ENCODE data around the gene LRRC41. TPM values are rescaled to one million over a fixed set of nuclear protein-coding genes. Genes with fewer than 3 reads are reported as not detected.
"Not testable (repeated sequence)": the region's sequence is repeated elsewhere in the genome, so short reads cannot be mapped to it uniquely, and the experiment has no call there.

LRRC41 gene
- total RNA-seq, 2 experiments from 2014 or later = 32.1 to 32.2 TPM

GRCh38 chr1:46244656-46245371, 58.6 kb downstream of the LRRC41 start:
- Mint-ChIP-seq H3K27me3 (no peaks in the 10 kb centered on the region), H3K36me3 (ENCODE audit: low read depth) (peaks cover 16% of the 10 kb centered on the region), H3K4me3 (no peak overlapping the region), H3K27ac (no peak overlapping the region), H3K9me3 (no peaks in the 10 kb centered on the region), H3K4me1 (ENCODE audit: low read depth) (peaks cover 23% of the 10 kb centered on the region)
- ATAC-seq (no peak), DNase-seq (no peak)
- ChIA-PET CTCF (interaction anchor here (0.6 to 3.1 kb wide), 23 partner anchors 10 to 777 kb away, joined by 3 to 28 read pairs (median 5); partner anchors contain the start of genes LRRC41 and UQCRH), POLR2A (interaction anchor here (0.9 to 1.4 kb wide), 3 partner anchors 19 to 59 kb away, joined by 3 to 4 read pairs (median 3); partner anchors contain the start of genes LRRC41 and UQCRH)
- no peak for TF ChIP-seq CTCF (IDR thresholded peaks at IDR 0.05)
- intact Hi-C loops (cut with micrococcal nuclease) = no loop called here

- H3K9me3 Mint-ChIP-seq; ATAC-seq; H3K36me3 Mint-ChIP-seq (ENCODE audit: low read depth); H3K27me3 Mint-ChIP-seq; H3K4me3 Mint-ChIP-seq; intact Hi-C loops (cut with micrococcal nuclease); DNase-seq; H3K27ac Mint-ChIP-seq: not testable (repeated sequence)
- ChIA-PET CTCF (interaction anchor here (0.8 to 3.1 kb wide), 4 partner anchors 12 to 208 kb away, joined by 3 to 28 read pairs (median 8); no protein-coding TSS in a partner anchor), POLR2A (interaction anchor here (0.6 kb wide), 1 partner anchor 53 kb away, joined by 3 read pairs; no protein-coding TSS in a partner anchor)
- peaks cover 14% of the 10 kb centered on the region for H3K4me1 Mint-ChIP-seq (ENCODE audit: low read depth)
Measured at GRCh38 chr1:46243831-46244230, 59.6 kb downstream of the LRRC41 start.

- no peak for ATAC-seq
- POLR2A ChIA-PET = no interaction called here
- no peak for TF ChIP-seq CTCF (IDR thresholded peaks at IDR 0.05)
- Mint-ChIP-seq H3K9me3 (no peaks in the 10 kb centered on the region), H3K27me3 (no peaks in the 10 kb centered on the region), H3K36me3 (ENCODE audit: low read depth) (peaks cover 1% of the 10 kb centered on the region), H3K4me1 (ENCODE audit: low read depth) (peaks cover 10% of the 10 kb centered on the region), H3K27ac (no peak overlapping the region), H3K4me3 (no peak overlapping the region)
- CTCF ChIA-PET = interaction anchor here (3.1 kb wide), 1 partner anchor 20 kb away, joined by 28 read pairs; no protein-coding TSS in a partner anchor
- intact Hi-C loops (cut with micrococcal nuclease) = no loop called here
- no peak for DNase-seq
Measured at GRCh38 chr1:46242918-46243317, 60.5 kb downstream of the LRRC41 start.

GRCh38 chr1:46241733-46242132, 61.7 kb downstream of the LRRC41 start:
- POLR2A ChIA-PET; H3K4me3 Mint-ChIP-seq; H3K4me1 Mint-ChIP-seq (ENCODE audit: low read depth); H3K36me3 Mint-ChIP-seq (ENCODE audit: low read depth); H3K27ac Mint-ChIP-seq; H3K27me3 Mint-ChIP-seq; DNase-seq; CTCF ChIA-PET; ATAC-seq; intact Hi-C loops (cut with micrococcal nuclease); H3K9me3 Mint-ChIP-seq: not testable (repeated sequence)

GRCh38 chr1:46238865-46239264, 64.6 kb downstream of the LRRC41 start:
- ATAC-seq; H3K4me3 Mint-ChIP-seq; DNase-seq; intact Hi-C loops (cut with micrococcal nuclease); H3K27me3 Mint-ChIP-seq; H3K4me1 Mint-ChIP-seq (ENCODE audit: low read depth); H3K36me3 Mint-ChIP-seq (ENCODE audit: low read depth); H3K27ac Mint-ChIP-seq; H3K9me3 Mint-ChIP-seq: not testable (repeated sequence)
- CTCF ChIA-PET = interaction anchor here (1.0 kb wide), 1 partner anchor 15 kb away, joined by 3 read pairs; no protein-coding TSS in a partner anchor
- POLR2A ChIA-PET = interaction anchor here (0.8 kb wide), 1 partner anchor 64 kb away, joined by 3 read pairs; no protein-coding TSS in a partner anchor

GRCh38 chr1:46236882-46237281, 66.5 kb downstream of the LRRC41 start:
- intact Hi-C loops (cut with micrococcal nuclease) = no loop called here
- CTCF ChIA-PET = interaction anchor here (6.2 kb wide), 1 partner anchor 13 kb away, joined by 38 read pairs; no protein-coding TSS in a partner anchor
- no peak for TF ChIP-seq CTCF (IDR thresholded peaks at IDR 0.05)

GRCh38 chr1:46231231-46231630, 72.2 kb downstream of the LRRC41 start:
- H3K4me1 Mint-ChIP-seq (ENCODE audit: low read depth); H3K27ac Mint-ChIP-seq; H3K4me3 Mint-ChIP-seq; H3K27me3 Mint-ChIP-seq; H3K9me3 Mint-ChIP-seq; intact Hi-C loops (cut with micrococcal nuclease); ATAC-seq; H3K36me3 Mint-ChIP-seq (ENCODE audit: low read depth); DNase-seq: not testable (repeated sequence)
- ChIA-PET POLR2A (interaction anchor here (0.7 kb wide), 1 partner anchor 43 kb away, joined by 4 read pairs; no protein-coding TSS in a partner anchor), CTCF (interaction anchor here (0.8 to 6.2 kb wide), 3 partner anchors 8 to 13 kb away, joined by 3 to 38 read pairs (median 11); no protein-coding TSS in a partner anchor)

More at GRCh38 chr1:46236882-46237281, 66.5 kb downstream of the LRRC41 start:
- H3K4me1 Mint-ChIP-seq (ENCODE audit: low read depth) = no peaks in the 10 kb centered on the region
- DNase-seq = no peak
- no peak for ATAC-seq
- POLR2A ChIA-PET = interaction anchor here (1.1 kb wide), 1 partner anchor 173 kb away, joined by 3 read pairs; no protein-coding TSS in a partner anchor
- no peak overlapping the region for H3K4me3 Mint-ChIP-seq
- H3K9me3 Mint-ChIP-seq = no peaks in the 10 kb centered on the region
- H3K27ac Mint-ChIP-seq = no peak overlapping the region
- H3K27me3 Mint-ChIP-seq = no peaks in the 10 kb centered on the region
- H3K36me3 Mint-ChIP-seq (ENCODE audit: low read depth) = no peaks in the 10 kb centered on the region

Data from activated CD8-positive, alpha-beta T cell treated with anti-CD3 and anti-CD28 coated beads for 36 hours (primary cell).